ENCODE measurements around the gene EFHC1. TPM values are rescaled to one million over a fixed set of nuclear protein-coding genes. Genes with fewer than 3 reads are reported as not detected.

Gene EFHC1
- total RNA-seq, 6 experiments from 2014 or later: 3.6 to 10.4 (median 6.0) TPM

GRCh38 chr6:52508261-52508739 is 88.2 kb downstream of the EFHC1 start:
- no peak for TF ChIP-seq POLR2A (IDR thresholded peaks at IDR 0.05)
- no peak for TF ChIP-seq CTCF (IDR thresholded peaks at IDR 0.05)
- no peak overlapping the region for H3K27ac ChIP-seq
- no peaks in the 10 kb centered on the region for H3K9me3 ChIP-seq
- WGBS (ENCODE audit: insufficient coverage, low coverage, low lambda C conversion rate, missing lambda C conversion rate): 85% methylated on average over 4 of the region's 5 CpGs
- intact Hi-C loops (cut with DNase I): no loop called here
- peaks cover 0 to 31% (median 10%) of the 10 kb centered on the region in 4 donors for H3K36me3 ChIP-seq
- no peak for ATAC-seq
- H3K4me3 ChIP-seq: no peak overlapping the region
- peaks cover 0 to 21% (median 0%) of the 10 kb centered on the region in 4 donors for H3K4me1 ChIP-seq
- DNase-seq: no peak
- H3K27me3 ChIP-seq: no peaks in the 10 kb centered on the region

- Histone ChIP-seq H3K27me3 (no peaks in the 10 kb centered on the region), H3K4me3 (no peak overlapping the region), H3K4me1 (peaks cover 0 to 13% (median 4%) of the 10 kb centered on the region in 4 donors), H3K27ac (no peak overlapping the region), H3K36me3 (peaks cover 0 to 31% (median 10%) of the 10 kb centered on the region in 4 donors), H3K9me3 (no peaks in the 10 kb centered on the region)
- no peak for TF ChIP-seq CTCF (IDR thresholded peaks at IDR 0.05)
- TF ChIP-seq POLR2A (IDR thresholded peaks at IDR 0.05): no peak
- DNase-seq (no peak), ATAC-seq (no peak)
- 88% methylated on average over 6 of the region's 14 CpGs for WGBS (ENCODE audit: insufficient coverage, low coverage, low lambda C conversion rate, missing lambda C conversion rate)
- intact Hi-C loops (cut with DNase I): no loop called here
These were observed 89.4 kb downstream of the EFHC1 start for GRCh38 chr6:52509281-52510212.

- Histone ChIP-seq H3K4me3 (no peak overlapping the region), H3K27me3 (no peaks in the 10 kb centered on the region), H3K27ac (no peak overlapping the region), H3K36me3 (peaks cover 0 to 37% (median 10%) of the 10 kb centered on the region in 4 donors), H3K9me3 (no peaks in the 10 kb centered on the region), H3K4me1 (peaks cover 0 to 15% (median 5%) of the 10 kb centered on the region in 4 donors)
- ATAC-seq (no peak), DNase-seq (no peak)
- intact Hi-C loops (cut with DNase I): no loop called here
- no peak for TF ChIP-seq POLR2A (IDR thresholded peaks at IDR 0.05)
- TF ChIP-seq CTCF (IDR thresholded peaks at IDR 0.05): no peak
These were observed 90.0 kb downstream of the EFHC1 start for GRCh38 chr6:52510213-52510562.

- Histone ChIP-seq H3K4me3 (no peak overlapping the region), H3K9me3 (no peaks in the 10 kb centered on the region), H3K27ac (peak overlapping the region in 1 of 3 donors; percentile 30), H3K4me1 (peaks cover 0 to 15% (median 5%) of the 10 kb centered on the region in 4 donors), H3K36me3 (peaks cover 0 to 43% (median 10%) of the 10 kb centered on the region in 4 donors), H3K27me3 (no peaks in the 10 kb centered on the region)
- ATAC-seq (no peak), DNase-seq (no peak)
- 84% methylated on average over 5 of the region's 10 CpGs for WGBS (ENCODE audit: insufficient coverage, low coverage, low lambda C conversion rate, missing lambda C conversion rate)
- TF ChIP-seq POLR2A (IDR thresholded peaks at IDR 0.05) (no peak), CTCF (IDR thresholded peaks at IDR 0.05) (no peak)
- intact Hi-C loops (cut with DNase I): no loop called here
These were observed 91.0 kb downstream of the EFHC1 start for GRCh38 chr6:52511163-52511562.
